ENCODE results near the gene TAX1BP1. TPM values are rescaled to one million over a fixed set of nuclear protein-coding genes. Genes with fewer than 3 reads are reported as not detected.
"Not testable (repeated sequence)": the region's sequence is repeated elsewhere in the genome, so short reads cannot be mapped to it uniquely, and the experiment has no call there.

TAX1BP1 gene
- total RNA-seq, 1 donor from 2014 or later, result 146 TPM

DNA sequence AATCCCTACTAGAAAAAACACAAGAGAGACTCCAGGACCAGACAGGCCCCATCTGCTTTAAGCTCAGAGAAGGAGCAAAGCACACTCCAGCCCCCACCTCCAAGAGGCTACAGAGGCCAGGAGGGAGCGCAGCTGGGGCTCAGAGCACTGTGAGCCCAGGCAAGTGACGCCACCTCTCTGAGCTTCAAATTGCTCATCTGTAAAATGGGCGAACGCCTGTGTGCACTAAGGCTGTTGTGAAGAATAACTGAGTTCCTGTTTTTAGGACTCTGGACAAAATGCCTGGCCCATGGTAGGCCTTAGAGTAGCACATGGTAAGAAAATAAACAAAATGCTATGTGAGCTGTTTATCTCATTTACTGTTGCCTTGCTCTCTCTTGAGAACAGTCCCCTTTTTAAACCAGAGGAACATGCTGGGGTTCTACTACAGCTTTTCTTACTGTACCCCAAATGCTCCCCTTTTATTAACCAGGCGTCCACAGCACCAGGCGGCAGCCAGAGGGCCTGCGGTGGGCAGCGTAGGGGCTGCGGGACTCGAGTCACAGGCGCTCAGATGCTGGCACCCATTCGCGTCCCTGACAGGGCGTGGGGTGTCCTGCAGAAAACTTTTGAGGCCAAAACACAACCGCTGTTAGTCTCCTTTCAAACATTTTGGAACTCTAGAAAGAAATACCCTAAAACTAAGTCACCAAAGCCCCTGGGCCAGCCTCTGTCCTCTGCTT, 103.8 kb downstream of the TAX1BP1 start:
- DNase-seq (ENCODE audit: low spot score), result no peak

DNA sequence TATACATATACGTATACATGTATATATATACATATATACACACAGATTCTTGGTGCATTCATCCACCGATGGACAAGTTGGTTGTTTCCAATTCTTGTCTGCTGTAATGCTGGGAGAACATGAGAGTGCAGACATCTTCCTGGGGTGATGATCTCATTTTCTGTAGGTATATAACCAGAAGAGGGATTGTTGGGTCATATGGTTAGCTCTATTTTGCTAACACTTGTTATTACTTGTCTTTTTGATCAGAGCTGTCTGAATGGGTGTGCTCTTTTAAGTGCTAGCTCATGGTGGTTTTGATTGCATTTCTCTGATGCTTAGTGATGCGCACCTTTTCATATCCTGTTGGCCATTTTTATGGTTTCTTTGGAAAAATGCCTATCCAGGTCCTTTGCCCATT, 106.4 kb downstream of the TAX1BP1 start:
- no peak for DNase-seq (ENCODE audit: low spot score)

DNA sequence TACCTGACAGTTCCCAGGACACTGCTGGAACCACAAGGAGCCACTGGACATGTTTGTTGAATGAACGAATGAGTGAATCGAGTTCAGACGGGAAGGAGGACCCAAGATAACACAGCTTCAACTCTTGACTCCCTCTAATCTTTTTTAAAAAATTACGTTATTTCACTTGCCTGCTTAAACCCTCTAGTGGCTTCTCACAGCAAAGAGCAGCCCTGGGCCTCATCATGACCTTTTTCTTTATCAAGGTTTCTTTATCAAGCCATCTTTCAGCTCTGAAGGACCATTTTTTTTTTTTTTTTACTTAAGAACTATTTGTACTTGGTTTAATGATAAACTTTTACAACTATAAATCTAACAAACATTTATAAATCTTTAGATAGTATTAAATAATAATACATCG, 110.6 kb downstream of the TAX1BP1 start:
- DNase-seq (ENCODE audit: low spot score), result no peak

DNA sequence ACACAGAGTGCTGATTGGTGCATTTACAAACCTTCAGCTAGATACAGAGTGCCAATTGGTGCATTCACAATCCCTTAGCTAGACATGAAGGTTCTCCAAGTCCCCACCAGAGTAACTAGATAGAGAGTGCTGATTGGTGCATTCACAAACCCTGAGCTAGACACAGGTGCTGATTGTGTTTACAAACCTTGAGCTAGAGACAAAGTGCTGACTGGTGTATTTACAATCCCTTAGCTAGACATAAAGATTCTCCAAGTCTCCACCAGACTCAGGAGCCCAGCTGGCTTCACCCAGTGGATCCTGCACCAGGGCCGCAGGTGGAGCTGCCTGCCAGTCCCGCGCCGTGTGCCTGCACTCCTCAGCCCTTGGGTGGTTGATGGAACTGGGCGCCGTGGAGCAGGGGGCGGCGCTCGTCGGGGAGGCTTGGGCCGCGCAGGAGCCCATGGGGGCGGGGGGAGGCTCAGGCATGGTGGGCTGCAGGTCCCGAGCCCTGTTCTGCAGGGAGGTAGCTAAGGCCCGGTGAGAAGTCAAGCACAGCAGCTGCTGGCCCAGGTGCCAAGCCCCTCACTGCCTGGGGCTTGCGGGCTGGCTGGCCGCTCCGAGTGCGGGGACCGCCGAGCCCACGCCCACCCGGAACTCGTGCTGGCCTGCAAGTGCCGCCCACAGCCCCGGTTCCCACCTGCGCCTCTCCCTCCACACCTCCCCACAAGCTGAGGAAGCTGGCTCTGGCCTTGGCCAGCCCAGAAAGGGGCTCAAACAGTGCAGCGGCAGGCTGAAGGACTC, 116.9 kb downstream of the TAX1BP1 start:
- not testable (repeated sequence) for DNase-seq (ENCODE audit: low spot score)

DNA sequence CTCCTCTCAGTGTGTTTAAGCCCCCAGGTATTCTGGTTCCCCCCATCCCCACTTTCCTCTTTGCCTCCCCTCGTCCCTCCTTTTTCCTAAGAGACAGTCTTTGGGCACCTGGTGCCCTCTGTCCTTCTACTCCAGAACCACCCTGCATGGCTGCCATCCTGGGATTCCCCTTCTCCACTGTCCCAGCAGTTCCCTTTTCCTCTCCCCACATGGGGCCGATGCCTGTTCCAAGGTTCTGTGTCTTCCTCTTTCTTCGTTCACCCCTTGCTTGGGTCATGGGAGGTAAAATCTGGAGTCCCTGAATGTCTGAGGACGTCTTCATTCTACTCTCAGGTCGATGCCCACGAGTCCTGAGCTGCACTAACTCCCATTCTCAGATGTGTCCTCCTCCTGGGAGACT, 120.8 kb downstream of the TAX1BP1 start:
- no peak for DNase-seq (ENCODE audit: low spot score)

DNA sequence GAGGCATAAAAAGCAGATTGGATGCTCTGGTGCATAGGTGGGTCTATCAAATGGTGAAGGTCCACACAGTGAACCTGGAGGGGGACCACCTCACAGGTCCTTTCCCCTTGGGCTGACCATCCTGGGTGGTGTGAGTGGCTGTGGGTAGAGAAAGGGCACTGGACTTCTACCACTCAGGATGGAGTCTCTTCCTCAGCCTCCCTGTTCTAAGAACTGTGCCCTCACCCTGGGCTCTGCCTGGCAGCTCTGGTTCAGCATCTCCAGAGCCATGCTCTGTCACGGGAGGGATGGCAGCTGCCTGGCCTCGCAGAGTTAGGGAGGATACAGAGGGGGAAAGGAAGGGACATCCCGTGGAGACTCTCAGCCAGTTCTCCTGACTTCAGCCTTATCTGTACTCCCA, 121.8 kb downstream of the TAX1BP1 start:
- DNase-seq (ENCODE audit: low spot score), result no peak

DNA sequence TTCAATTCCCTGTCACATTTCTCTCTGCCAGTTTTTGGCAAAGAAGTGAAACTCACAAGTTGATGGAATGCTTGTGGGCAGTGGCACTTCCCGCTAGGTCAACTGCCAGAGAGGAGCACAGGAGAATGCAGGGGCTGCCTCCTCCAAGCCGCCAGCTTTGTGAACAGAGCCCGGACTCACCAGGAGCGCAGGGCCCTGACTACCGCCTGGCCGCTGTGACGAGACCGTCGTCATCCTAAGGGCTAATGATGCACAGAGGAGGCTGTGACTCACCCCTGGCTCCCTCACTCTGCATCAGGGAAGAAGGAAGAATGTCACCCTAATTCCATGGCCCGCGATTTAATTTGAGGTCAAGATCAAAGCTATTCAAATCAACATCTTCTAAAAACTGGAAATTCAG, 123.9 kb downstream of the TAX1BP1 start:
- no peak for DNase-seq (ENCODE audit: low spot score)

DNA sequence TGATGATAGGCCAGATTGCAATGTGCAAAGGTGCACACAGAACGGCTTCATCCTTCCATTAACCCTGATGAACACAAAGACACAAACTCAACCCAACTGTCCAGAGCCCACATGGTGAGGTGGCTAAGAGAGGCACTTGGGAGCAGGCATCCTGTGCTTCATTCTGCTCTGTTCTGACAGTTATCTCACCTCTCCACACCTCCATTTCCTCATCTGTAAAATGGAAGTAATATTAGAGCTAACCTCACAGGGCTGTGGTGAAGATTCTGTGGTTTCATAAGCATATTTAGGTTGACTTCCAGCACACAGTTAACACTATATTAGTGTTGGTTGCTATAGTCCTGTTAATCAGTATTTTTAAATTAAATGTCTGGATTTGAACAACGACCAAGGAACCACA, 126.3 kb downstream of the TAX1BP1 start:
- no peak for DNase-seq (ENCODE audit: low spot score)

DNA sequence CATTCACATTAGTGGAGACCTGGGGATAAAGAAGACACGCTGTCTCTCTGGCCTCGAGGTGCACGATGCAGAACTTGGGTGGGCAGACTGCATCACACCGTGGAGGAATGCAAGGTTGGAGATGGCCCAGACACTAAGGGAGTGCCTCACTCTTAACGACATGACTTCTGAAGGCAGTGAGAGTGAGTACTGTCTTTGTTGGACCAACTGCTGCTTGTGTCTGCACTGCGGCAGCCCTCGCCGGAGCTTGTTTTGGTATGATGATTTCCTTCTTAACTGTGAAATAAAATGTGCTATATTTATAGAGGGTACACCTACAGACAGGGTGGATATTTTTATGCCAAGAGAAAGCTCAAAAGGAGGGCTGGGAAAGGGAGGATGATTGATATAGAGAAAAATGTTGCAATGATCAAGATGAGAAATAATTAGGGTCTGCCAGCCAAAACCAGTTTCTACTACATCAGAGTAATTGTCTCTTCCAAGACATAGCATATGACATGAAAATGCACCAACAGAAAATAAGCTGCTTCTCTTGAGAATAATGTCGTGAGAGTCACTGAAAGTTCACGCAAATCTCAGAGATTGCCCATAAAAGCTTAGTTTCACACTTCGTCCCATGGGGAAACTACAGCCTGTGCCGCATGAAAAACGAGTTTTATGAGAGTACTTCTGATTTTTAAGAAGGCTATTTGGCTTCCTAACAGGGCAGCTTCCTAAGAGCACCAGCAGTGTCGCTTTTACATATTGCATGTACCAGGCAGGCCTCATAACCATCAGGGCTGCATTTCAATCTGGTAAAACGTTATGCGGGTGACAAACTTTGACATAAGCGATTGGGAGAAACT, 127.1 kb downstream of the TAX1BP1 start:
- no peak for DNase-seq (ENCODE audit: low spot score)

DNA sequence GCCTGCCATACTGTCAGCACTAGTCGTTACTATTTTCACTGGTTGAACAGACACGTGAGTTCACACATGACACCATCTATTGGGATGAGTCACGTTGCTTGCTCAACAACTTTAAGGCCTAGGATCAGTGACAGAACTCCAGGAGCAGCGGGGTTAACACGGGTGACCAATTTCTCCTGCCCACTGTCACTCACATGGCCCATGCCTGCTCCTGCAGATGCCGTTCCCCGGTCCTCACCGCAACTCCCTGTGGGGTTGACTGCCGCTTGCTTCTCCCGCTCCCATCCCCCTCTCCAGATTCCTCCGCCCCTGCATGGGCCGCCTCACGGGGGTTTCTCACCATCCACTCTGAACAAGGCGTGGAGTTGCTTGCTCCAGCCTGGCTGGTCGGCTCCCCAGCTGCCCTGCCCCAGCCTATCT, 128.2 kb downstream of the TAX1BP1 start:
- no peak for DNase-seq (ENCODE audit: low spot score)

DNA sequence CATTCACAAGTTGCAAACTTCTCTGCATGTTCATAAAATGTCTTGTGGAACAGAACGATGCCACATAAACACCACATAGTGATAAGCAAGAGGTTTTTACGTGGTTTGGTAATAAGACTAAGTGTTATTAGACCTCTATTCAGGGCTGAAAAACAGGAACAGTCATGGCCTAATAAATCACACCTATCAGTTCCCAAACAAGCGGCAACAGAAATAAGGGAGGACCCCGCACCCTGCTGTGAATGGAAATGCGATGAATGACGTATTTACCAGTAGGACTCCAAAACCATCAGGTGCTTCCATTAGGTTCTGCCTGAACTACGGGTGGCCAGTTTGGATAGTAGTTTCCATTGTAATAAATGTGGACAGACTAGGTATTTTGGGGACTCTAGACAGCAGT, 129.1 kb downstream of the TAX1BP1 start:
- DNase-seq (ENCODE audit: low spot score), result no peak

DNA sequence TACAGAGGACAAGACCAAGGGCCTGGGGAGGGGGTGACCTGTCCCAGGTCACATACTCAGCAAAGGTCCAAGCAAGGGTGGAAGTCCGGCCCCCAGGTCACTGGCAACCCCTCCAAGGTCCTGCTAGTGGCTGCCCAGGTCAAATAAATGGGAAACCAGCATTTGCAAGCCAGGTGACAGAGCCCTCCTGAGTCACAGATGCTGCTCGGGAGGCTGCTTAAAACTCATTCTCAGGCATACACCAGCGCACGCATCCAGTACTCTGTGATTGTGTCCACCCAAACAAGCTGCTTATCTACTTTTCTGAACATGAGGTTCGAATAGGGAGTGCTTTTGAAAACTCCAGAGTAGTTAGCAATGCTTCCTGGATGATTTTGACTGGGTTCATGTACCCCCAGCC, 130.6 kb downstream of the TAX1BP1 start:
- no peak for DNase-seq (ENCODE audit: low spot score)

DNA sequence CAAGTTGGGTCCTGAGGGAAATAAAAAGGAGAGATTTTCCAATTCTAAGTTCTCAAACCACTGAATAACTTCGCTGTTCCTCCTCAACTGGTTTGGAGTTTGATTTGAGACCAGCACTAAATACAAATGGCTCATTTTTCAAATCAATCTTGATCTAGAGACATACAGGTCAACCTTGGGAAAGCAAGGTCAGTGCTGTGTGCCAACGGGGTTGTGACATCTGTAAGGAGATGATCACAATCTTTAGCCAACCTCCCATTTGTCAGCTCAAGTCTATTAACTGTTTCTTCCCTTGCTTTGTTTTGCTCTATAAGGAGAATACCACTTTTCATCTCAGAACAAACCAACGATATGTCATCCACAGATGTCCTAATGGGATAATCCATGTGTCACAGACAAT, 131.1 kb downstream of the TAX1BP1 start:
- no peak for DNase-seq (ENCODE audit: low spot score)

DNA sequence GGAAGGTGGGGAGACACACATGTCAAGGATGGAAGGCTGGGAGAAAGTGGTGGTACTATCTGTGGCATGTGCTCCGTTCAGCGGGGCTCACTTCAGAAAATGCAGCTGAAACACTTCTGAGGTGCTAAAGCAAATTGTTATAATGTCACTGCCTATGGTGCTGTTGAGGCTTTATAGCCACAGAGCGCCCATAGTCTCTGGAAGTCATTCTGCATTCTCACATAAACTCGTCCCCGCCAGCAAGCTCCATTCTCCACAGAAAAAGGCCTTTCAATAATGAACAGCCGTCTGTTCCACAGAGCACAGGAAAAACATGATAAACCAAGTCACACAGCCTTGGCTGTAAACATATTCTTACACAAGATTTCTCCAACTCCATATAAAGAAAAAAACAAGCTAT, 131.9 kb downstream of the TAX1BP1 start:
- DNase-seq (ENCODE audit: low spot score), result no peak

DNA sequence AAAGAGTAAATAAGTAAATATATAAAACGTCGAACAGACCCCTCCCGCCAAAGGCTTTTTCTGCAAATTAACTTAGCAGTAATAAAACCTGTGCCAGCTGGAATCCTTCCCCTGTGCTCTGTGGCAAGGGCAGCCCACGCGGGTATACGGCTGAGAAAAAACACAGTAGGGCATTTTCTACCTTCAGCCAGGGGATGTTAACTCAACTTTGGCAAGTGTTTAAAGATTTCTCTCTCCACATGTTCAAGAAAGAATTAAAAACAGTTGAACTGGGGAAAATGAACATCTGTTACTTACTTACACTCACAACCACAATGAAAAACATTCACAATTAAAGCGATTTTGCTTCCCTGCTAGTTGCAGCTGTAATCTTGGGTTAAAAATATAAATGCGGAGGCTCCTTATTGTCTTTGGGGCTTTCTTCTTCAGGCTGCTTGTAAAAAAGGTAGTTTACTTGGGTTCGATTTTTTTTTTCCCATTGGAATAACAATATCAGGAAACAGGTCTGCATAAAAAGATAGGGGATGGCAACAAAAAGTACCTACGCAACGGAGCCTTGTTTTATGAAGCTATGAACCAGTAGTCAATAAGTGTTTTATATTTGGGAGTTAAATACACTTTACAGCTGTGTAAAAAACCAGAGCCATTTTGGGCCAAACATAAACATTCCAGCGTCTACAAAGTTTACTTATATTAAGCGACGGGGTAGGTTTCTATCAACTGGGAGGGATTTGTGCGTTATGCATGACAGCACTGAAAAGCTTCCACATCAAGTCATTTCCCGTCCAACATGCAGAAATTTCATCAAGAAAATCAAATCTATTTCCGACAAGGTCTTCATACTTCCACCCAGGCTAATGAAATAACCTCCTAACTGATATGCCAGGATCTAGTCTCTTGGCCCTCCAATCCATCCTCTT, 132.7 kb downstream of the TAX1BP1 start:
- no peak for DNase-seq (ENCODE audit: low spot score)

DNA sequence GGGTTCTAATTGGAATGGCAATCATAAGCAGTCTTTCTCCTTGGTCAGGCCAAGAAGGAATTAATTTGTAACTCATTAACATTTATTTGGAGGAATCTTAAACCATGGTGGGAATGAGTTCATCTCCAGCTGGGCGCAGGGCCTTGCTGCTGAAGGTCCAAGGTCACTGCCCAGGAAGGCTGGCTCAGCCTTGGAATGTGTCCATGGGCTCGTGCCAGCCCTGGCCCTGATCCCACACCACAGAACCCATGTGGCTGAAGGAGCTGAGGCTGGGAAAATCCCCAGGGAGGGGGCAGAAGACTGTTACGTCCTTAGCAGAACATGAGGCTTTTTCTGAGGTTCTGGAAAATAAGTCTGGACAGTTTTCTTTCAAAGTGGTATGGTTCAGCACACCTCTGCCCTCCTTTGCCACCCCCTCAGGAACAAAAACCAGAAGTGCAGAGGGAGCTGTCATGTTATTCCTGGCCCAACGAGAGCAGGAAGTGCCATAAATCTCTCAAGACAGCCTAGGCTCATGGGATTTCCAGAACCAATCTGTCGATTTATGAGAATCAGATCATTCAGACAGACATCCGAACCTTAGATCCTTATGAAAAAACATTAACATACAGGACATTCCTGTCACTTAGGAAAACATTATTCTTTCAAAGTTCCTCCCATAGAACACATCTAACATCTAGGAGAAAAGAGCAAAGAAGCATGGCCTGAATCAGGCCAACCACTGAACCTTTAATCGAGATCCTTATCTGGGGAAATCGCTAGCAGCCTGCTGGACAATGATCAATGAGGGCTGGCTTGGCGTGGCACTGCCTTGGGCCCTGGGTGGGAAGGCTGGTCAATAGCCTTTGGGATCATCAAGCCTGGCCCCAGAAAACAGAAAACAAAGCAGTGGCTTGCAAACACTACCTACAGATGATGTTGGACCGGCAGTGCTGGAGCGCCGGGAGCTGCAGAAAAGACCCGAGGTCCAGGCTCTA, 134.3 kb downstream of the TAX1BP1 start:
- no peak for DNase-seq (ENCODE audit: low spot score)

DNA sequence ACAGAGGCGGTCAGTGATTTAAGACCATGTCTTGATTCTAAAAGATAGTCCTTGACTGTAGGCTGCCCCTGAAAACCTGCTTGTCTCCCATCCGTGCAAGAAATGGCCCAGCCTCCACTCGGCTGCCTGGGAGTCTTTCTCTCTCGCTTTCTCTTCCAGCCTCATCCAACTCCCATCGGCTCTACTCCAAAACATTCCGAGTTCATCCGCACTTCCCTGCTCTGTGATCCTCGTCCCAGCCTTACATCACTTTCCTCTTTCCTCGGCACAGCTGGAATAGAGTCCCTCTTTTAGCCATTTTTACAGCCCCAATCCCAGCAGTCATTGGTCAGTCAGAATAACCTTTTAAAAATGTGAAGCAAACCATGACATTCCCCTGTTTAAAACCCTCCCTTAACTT, 135.1 kb downstream of the TAX1BP1 start:
- no peak for DNase-seq (ENCODE audit: low spot score)

DNA sequence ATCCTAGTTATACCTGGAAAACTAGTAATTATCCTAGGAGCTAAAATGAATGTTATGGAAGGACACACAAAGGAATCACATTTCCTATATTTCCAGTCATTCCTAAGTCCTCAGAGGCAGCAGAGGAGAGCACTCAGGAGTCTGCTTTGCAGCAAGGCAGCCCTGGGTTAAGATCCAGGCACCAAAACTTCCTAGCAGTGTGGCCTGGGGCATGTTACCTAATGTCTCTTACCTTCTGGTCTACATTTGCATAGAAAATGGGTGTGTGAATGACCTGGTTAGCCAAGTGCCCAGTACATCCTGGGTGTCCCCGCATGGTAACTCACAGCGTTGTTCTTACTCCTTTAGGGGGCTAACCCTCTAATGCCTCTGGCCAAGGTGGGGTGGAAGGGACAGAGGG, 135.9 kb downstream of the TAX1BP1 start:
- DNase-seq (ENCODE audit: low spot score), result no peak

DNA sequence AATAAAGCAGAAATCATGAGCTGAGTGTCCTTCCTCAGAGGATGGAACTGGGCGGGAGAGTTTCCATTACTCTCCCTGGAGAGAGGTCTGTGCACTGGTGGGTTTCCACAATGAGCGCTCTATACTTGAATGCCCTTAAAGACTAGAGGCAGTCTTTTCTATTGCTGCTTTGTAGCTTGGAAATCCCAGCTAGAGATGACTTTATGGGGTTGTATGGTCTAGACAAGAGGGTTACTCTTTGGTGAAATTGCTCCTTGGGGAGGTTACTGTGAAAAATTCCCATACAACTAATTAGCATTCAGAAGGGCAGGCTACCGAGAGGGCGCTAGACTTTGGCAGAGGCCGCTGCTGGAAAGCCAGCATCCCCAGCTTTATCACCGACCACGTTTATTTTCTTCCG, 136.8 kb downstream of the TAX1BP1 start:
- DNase-seq (ENCODE audit: low spot score), result no peak
